HepG2 (cell line): ENCODE data around the gene PIF1. TPM values are rescaled to one million over a fixed set of nuclear protein-coding genes. Genes with fewer than 3 reads are reported as not detected.

Experiments
- ATAC-seq: fragments of 200-7000 bp; cut with Tn5 transposase; 3 replicates; pipeline ENCODE4 v1.9.1; 2020; ENCODE audit warnings: mild to moderate bottlenecking, moderate library complexity
- BruUV-seq: library from RNA; stranded (reverse); fragments of 400-500 nt; replicated peaks from 2 replicates; lab custom pipeline; 2021; lab: Mats Ljungman, UMichigan
- CTCF ChIA-PET: fragments of 300-600 bp; formaldehyde crosslinking; extraction: SDS; loops from one replicate; lab custom pipeline; 2021; ENCODE audit warnings: low total read pairs, inconsistent platforms, low intra/inter-chr PET ratio; lab: Yijun Ruan, JAX
- POLR2A ChIA-PET: fragments of 350-600 bp; sonication (Branson Sonifier 250); formaldehyde crosslinking; loops from one replicate; lab custom pipeline; 2020; ENCODE audit warnings: antibody characterized with exemption, inconsistent platforms; lab: Yijun Ruan, JAX
- DNase-seq: peaks from one replicate; pipeline ENCODE4 v3.0.0-alpha.2; 2015; ENCODE audit warnings: low spot score
- FAIRE-seq: peaks from 3 replicates; lab custom pipeline; 2011; peaks lifted over from hg19 to GRCh38; lab: Jason Lieb, UNC
- H2AFZ ChIP-seq: one replicate; pipeline ENCODE4 v1.6.1; 2011; ENCODE audit warnings: low read length, inconsistent platforms
- H3K27ac ChIP-seq: fragments of 300-600 bp; 3 replicates; pipeline ENCODE4 v1.8.0; 2011; ENCODE audit warnings: mixed run types, mild to moderate bottlenecking, mixed read lengths, low read length, inconsistent platforms; ENCODE audit not compliant: insufficient read depth; ENCODE audit errors: extremely low read length
- H3K27me3 ChIP-seq, 2 experiments: fragments of 200-600 bp in 1 of 2; 2 replicates in 1 of 2; 3 replicates in 1 of 2; pipeline versions ENCODE4 v1.6.0 to v1.8.0; 2011; ENCODE audit warnings: low read length in 2 of 2, mild to moderate bottlenecking in 2 of 2, moderate library complexity in 2 of 2, inconsistent platforms in 1 of 2; ENCODE audit not compliant: insufficient read depth in 2 of 2, control insufficient read depth in 1 of 2
- H3K36me3 ChIP-seq, 2 experiments: fragments of 200-600 bp in 1 of 2; replicated peaks in 1 of 2; 2 replicates in 1 of 2; 3 replicates in 1 of 2; pipeline versions ENCODE4 v1.5.1 to v1.8.0; 2011; ENCODE audit warnings: low read length in 2 of 2, inconsistent platforms in 1 of 2; ENCODE audit not compliant: insufficient read depth in 2 of 2, control insufficient read depth in 1 of 2
- H3K4me1 ChIP-seq: 2 replicates; pipeline ENCODE4 v1.5.1; 2012; ENCODE audit warnings: low read length, inconsistent platforms; ENCODE audit not compliant: insufficient read depth
- H3K4me2 ChIP-seq: 2 replicates; pipeline ENCODE4 v1.6.0; 2011; ENCODE audit warnings: low read depth, low read length, inconsistent platforms
- H3K4me3 ChIP-seq, 3 experiments: fragments of 200-600 bp in 1 of 3; sonication (generic), shearing (Covaris generic) in 1 of 3; replicated peaks in 1 of 3; 2 replicates each; pipeline ENCODE4 v1.5.1; 2011 to 2016; ENCODE audit warnings: low read length in 3 of 3, inconsistent platforms in 2 of 3, low read depth in 2 of 3, mild to moderate bottlenecking in 2 of 3, control low read depth in 1 of 3, mixed read lengths in 1 of 3; ENCODE audit not compliant: insufficient read depth in 1 of 3
- H3K79me2 ChIP-seq: one replicate; pipeline ENCODE4 v1.6.1; 2011; ENCODE audit warnings: low read length, inconsistent platforms; ENCODE audit not compliant: insufficient read depth
- H3K9ac ChIP-seq: 2 replicates; pipeline ENCODE4 v1.6.0; 2011; ENCODE audit warnings: mild to moderate bottlenecking, low read depth, low read length, inconsistent platforms; ENCODE audit not compliant: insufficient read depth
- H3K9me3 ChIP-seq: 2 replicates; pipeline ENCODE4 v1.5.1; 2012; ENCODE audit warnings: mild to moderate bottlenecking, low read length
- H4K20me1 ChIP-seq: 2 replicates; pipeline ENCODE4 v1.6.0; 2011; ENCODE audit warnings: inconsistent platforms, mild to moderate bottlenecking, low read length, moderate library complexity; ENCODE audit not compliant: insufficient read depth
- FOXJ3 ChIP-seq: sonication (generic); formaldehyde crosslinking; IDR thresholded peaks from 2 replicates; pipeline ENCODE4 v1.4.0; 2020; ENCODE audit warnings: missing genetic modification reagents, mild to moderate bottlenecking, borderline replicate concordance
- IKZF4 ChIP-seq: sonication (generic); formaldehyde crosslinking; IDR thresholded peaks from 2 replicates; pipeline ENCODE4 v1.5.1; 2020; ENCODE audit warnings: borderline replicate concordance, mild to moderate bottlenecking, low read depth, missing genetic modification reagents; ENCODE audit errors: not compliant biosample characterization
- IRX3 ChIP-seq: sonication (generic); formaldehyde crosslinking; IDR thresholded peaks from 2 replicates; pipeline ENCODE4 v1.8.1; 2023; ENCODE audit warnings: mild to moderate bottlenecking, low read depth, missing genetic modification reagents, borderline replicate concordance
- KLF13 ChIP-seq: sonication (generic); formaldehyde crosslinking; IDR thresholded peaks from 2 replicates; pipeline ENCODE4 v1.4.0; 2020; ENCODE audit warnings: mild to moderate bottlenecking, missing genetic modification reagents
- MBNL3 ChIP-seq: fragments of 250-450 bp; sonication (Bioruptor Pico); conservative IDR thresholded peaks from 2 replicates; pipeline ENCODE4 v1.8.0; 2022; ENCODE audit warnings: mild to moderate bottlenecking, inconsistent platforms
- NCOR1 ChIP-seq: fragments of 200-600 bp; sonication (generic); IDR thresholded peaks from 2 replicates; pipeline ENCODE4 v1.7.0; 2017; ENCODE audit warnings: antibody characterized with exemption, low read length, borderline replicate concordance
- PHF21A ChIP-seq: sonication (generic); formaldehyde crosslinking; IDR thresholded peaks from 2 replicates; pipeline ENCODE4 v1.5.0; 2020; ENCODE audit warnings: mild to moderate bottlenecking, missing genetic modification reagents
- SNAI1 ChIP-seq: sonication (generic); formaldehyde crosslinking; IDR thresholded peaks from 2 replicates; pipeline ENCODE4 v1.5.0; 2020; ENCODE audit warnings: mild to moderate bottlenecking, missing genetic modification reagents, borderline replicate concordance
- SYNCRIP ChIP-seq: fragments of 200-400 bp; formaldehyde crosslinking; IDR thresholded peaks from 2 replicates; pipeline ENCODE4 v1.6.1; 2018; ENCODE audit warnings: mild to moderate bottlenecking, low read depth, low read length; ENCODE audit not compliant: insufficient read depth
- ZKSCAN1 ChIP-seq: fragments of 150-350 bp; IDR thresholded peaks from 2 replicates; pipeline ENCODE4 v1.6.1; 2014; ENCODE audit warnings: low read length
- WGBS: methylation state at CpG from one replicate; pipeline ENCODE4 v1.1.6; 2017; ENCODE audit warnings: low lambda C conversion rate; 5-methylcytosine and 5-hydroxymethylcytosine counted together
- in situ Hi-C: cut with HindIII; loops from 2 replicates; pipeline ENCODE4 v1.10.0; 2017; ENCODE audit warnings: low pct_unique_long_range_greater_than_20kb; ENCODE audit not compliant: extremely low pct_ligation_motif_present
- intact Hi-C: fragments of 100-400 bp; cut with micrococcal nuclease; formaldehyde crosslinking; loops from one replicate; pipeline ENCODE4 v1.10.0; 2022; ENCODE audit not compliant: unreplicated experiment
- polyA plus RNA-seq, 8 experiments: library from polyadenylated mRNA; depleted of rRNA in 3 of 8; stranded (reverse) in 7 of 8; unstranded in 1 of 8; fragments of >200 nt; fragmentation: Illumina TruSeq in 4 of 8; extraction: Trizol in 4 of 8; gene quantifications; 2 replicates each; pipeline versions ENCODE4 v1.2.1 to v1.2.3, GENCODE V29; 2011 to 2016; ENCODE audit warnings: low read depth in 4 of 8, missing spikeins in 1 of 8, mixed read lengths in 1 of 8; ENCODE audit not compliant: insufficient read depth in 1 of 8
- total RNA-seq, 5 experiments: library from RNA; depleted of rRNA; stranded (reverse); fragments of >200 nt; fragmentation: Illumina TruSeq; extraction: Trizol; gene quantifications; 2 replicates each; pipeline ENCODE4 v1.2.3, GENCODE V29; 2016; ENCODE audit warnings: low read depth in 1 of 5
- TF ChIP-seq, protein P1 (sequence below): fragments of 450-650 bp; IDR thresholded peaks from 2 replicates; pipeline ENCODE4 v1.6.1; 2016
- TF ChIP-seq, protein P2 (sequence below): sonication (generic); formaldehyde crosslinking; IDR thresholded peaks from 2 replicates; pipeline ENCODE4 v1.4.0; 2020; ENCODE audit warnings: mild to moderate bottlenecking, missing genetic modification reagents
- TF ChIP-seq, protein P3 (sequence below): fragments of 450-650 bp; IDR thresholded peaks from 2 replicates; pipeline ENCODE4 v1.6.1; 2017; ENCODE audit warnings: mild to moderate bottlenecking

Gene PIF1
- total and polyA plus RNA-seq, 2 of the 13 experiments (the other 11 are each of a cell fraction or from before 2014, with no cell fraction given): 18.5 to 19.7 TPM

DNA sequence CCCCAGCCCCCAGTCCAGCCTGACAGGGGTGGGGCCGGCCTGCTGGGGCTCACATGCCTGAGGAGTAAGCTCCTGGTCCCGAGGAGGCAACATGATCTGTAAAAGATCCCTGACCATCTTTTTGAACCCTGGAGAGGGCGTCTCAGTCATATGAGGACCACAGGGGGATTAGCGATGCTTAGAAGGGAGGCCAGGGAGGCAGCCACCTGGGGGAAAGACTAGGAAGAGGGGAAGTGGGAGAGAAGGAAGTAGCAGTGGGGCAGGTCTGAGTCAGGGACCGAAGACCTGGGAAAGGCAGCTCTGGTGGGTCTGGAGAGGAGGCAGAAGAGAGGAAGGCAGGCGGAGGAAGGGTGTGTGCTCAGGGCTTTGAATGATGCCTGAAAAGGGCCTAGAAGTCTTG, 18.9 kb downstream of the PIF1 start:
- intact Hi-C loops: no loop called here
- Histone ChIP-seq H3K9me3 (no peaks in the 10 kb centered on the region), H3K27me3 (peaks cover 1 to 16% of the 10 kb centered on the region in 2 experiments; a peak in 2 of 5 replicates), H3K9ac (no peak overlapping the region), H2AFZ (no peak overlapping the region), H3K27ac (no peak overlapping the region), H3K79me2 (no peaks in the 10 kb centered on the region), H3K4me3 (no peak overlapping the region), H3K4me2 (no peak overlapping the region), H4K20me1 (peaks cover 6% of the 10 kb centered on the region; the same call in 1 of the 2 replicates), H3K4me1 (peaks cover 7% of the 10 kb centered on the region), H3K36me3 (no peaks in the 10 kb centered on the region)
- DNase-seq: no peak
- TF ChIP-seq IKZF4 (CRISPR knock-in tag): no peak
- no peak for TF ChIP-seq IRX3 (CRISPR knock-in tag)
- TF ChIP-seq SNAI1 (CRISPR knock-in tag): no peak
- TF ChIP-seq FOXJ3 (CRISPR knock-in tag): no peak
- TF ChIP-seq KLF13 (CRISPR knock-in tag): no peak
- TF ChIP-seq, protein P1, sequence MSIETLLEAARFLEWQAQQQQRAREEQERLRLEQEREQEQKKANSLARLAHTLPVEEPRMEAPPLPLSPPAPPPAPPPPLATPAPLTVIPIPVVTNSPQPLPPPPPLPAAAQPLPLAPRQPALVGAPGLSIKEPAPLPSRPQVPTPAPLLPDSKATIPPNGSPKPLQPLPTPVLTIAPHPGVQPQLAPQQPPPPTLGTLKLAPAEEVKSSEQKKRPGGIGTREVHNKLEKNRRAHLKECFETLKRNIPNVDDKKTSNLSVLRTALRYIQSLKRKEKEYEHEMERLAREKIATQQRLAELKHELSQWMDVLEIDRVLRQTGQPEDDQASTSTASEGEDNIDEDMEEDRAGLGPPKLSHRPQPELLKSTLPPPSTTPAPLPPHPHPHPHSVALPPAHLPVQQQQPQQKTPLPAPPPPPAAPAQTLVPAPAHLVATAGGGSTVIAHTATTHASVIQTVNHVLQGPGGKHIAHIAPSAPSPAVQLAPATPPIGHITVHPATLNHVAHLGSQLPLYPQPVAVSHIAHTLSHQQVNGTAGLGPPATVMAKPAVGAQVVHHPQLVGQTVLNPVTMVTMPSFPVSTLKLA: no peak
- TF ChIP-seq MBNL3 (CRISPR knock-in tag): no peak
- no peak for TF ChIP-seq NCOR1
- TF ChIP-seq PHF21A (CRISPR knock-in tag): no peak
- TF ChIP-seq, protein P2, sequence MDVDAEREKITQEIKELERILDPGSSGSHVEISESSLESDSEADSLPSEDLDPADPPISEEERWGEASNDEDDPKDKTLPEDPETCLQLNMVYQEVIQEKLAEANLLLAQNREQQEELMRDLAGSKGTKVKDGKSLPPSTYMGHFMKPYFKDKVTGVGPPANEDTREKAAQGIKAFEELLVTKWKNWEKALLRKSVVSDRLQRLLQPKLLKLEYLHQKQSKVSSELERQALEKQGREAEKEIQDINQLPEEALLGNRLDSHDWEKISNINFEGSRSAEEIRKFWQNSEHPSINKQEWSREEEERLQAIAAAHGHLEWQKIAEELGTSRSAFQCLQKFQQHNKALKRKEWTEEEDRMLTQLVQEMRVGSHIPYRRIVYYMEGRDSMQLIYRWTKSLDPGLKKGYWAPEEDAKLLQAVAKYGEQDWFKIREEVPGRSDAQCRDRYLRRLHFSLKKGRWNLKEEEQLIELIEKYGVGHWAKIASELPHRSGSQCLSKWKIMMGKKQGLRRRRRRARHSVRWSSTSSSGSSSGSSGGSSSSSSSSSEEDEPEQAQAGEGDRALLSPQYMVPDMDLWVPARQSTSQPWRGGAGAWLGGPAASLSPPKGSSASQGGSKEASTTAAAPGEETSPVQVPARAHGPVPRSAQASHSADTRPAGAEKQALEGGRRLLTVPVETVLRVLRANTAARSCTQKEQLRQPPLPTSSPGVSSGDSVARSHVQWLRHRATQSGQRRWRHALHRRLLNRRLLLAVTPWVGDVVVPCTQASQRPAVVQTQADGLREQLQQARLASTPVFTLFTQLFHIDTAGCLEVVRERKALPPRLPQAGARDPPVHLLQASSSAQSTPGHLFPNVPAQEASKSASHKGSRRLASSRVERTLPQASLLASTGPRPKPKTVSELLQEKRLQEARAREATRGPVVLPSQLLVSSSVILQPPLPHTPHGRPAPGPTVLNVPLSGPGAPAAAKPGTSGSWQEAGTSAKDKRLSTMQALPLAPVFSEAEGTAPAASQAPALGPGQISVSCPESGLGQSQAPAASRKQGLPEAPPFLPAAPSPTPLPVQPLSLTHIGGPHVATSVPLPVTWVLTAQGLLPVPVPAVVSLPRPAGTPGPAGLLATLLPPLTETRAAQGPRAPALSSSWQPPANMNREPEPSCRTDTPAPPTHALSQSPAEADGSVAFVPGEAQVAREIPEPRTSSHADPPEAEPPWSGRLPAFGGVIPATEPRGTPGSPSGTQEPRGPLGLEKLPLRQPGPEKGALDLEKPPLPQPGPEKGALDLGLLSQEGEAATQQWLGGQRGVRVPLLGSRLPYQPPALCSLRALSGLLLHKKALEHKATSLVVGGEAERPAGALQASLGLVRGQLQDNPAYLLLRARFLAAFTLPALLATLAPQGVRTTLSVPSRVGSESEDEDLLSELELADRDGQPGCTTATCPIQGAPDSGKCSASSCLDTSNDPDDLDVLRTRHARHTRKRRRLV (CRISPR knock-in tag): no peak
- no peak for TF ChIP-seq SYNCRIP
- TF ChIP-seq ZKSCAN1: no peak
- TF ChIP-seq, protein P3, sequence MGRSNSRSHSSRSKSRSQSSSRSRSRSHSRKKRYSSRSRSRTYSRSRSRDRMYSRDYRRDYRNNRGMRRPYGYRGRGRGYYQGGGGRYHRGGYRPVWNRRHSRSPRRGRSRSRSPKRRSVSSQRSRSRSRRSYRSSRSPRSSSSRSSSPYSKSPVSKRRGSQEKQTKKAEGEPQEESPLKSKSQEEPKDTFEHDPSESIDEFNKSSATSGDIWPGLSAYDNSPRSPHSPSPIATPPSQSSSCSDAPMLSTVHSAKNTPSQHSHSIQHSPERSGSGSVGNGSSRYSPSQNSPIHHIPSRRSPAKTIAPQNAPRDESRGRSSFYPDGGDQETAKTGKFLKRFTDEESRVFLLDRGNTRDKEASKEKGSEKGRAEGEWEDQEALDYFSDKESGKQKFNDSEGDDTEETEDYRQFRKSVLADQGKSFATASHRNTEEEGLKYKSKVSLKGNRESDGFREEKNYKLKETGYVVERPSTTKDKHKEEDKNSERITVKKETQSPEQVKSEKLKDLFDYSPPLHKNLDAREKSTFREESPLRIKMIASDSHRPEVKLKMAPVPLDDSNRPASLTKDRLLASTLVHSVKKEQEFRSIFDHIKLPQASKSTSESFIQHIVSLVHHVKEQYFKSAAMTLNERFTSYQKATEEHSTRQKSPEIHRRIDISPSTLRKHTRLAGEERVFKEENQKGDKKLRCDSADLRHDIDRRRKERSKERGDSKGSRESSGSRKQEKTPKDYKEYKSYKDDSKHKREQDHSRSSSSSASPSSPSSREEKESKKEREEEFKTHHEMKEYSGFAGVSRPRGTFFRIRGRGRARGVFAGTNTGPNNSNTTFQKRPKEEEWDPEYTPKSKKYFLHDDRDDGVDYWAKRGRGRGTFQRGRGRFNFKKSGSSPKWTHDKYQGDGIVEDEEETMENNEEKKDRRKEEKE: no peak
- ChIA-PET CTCF (no interaction called here), POLR2A (no interaction called here)
- in situ Hi-C loops: no loop called here
- FAIRE-seq: no peak
- 19% methylated on average over 5 of the region's 6 CpGs for WGBS
- BruUV-seq: no TSS peak
- no peak for ATAC-seq
